MM.1S (cell line): ENCODE measurements around the gene COG2.

Source experiments
- DNase-seq: peaks from one replicate; pipeline ENCODE4 v3.0.0-alpha.2; 2015
- H2AFZ ChIP-seq: fragments of 300-600 bp; sonication (generic); 2 replicates; pipeline ENCODE4 v1.6.0; 2016; ENCODE audit warnings: antibody characterized with exemption, low read length
- H3F3A ChIP-seq: fragments of 300-600 bp; sonication (generic); 2 replicates; pipeline ENCODE4 v1.6.1; 2016; ENCODE audit warnings: mild to moderate bottlenecking, antibody characterized with exemption, low read length, moderate library complexity, mixed read lengths; ENCODE audit not compliant: insufficient read depth
- H3K27ac ChIP-seq: fragments of 300-600 bp; sonication (generic); 2 replicates; pipeline ENCODE4 v1.5.1; 2016; ENCODE audit warnings: mild to moderate bottlenecking, low read length
- H3K27me3 ChIP-seq: fragments of 300-600 bp; sonication (generic); replicated peaks from 2 replicates; pipeline ENCODE4 v1.6.0; 2016; ENCODE audit warnings: low read length; ENCODE audit not compliant: insufficient read depth
- H3K36me3 ChIP-seq: fragments of 300-600 bp; sonication (generic); replicated peaks from 2 replicates; pipeline ENCODE4 v1.6.1; 2016; ENCODE audit warnings: mild to moderate bottlenecking, low read length, mixed read lengths; ENCODE audit not compliant: insufficient read depth
- H3K4me1 ChIP-seq: fragments of 300-600 bp; sonication (generic); 2 replicates; pipeline ENCODE4 v1.6.1; 2016; ENCODE audit warnings: low read length, mixed read lengths
- H3K4me2 ChIP-seq: fragments of 300-600 bp; sonication (generic); 2 replicates; pipeline ENCODE4 v1.6.0; 2016; ENCODE audit warnings: low read depth, low read length
- H3K4me3 ChIP-seq: fragments of 300-600 bp; sonication (generic); 2 replicates; pipeline ENCODE4 v1.5.1; 2016; ENCODE audit warnings: low read length, mixed read lengths
- H3K79me2 ChIP-seq: fragments of 300-600 bp; sonication (generic); 2 replicates; pipeline ENCODE4 v1.6.1; 2016; ENCODE audit warnings: mixed run types, low read length, mixed read lengths
- H3K9ac ChIP-seq: fragments of 300-600 bp; sonication (generic); 2 replicates; pipeline ENCODE4 v1.6.1; 2016; ENCODE audit warnings: low read length, mixed read lengths
- H3K9me2 ChIP-seq: fragments of 300-600 bp; sonication (generic); replicated peaks from 2 replicates; pipeline ENCODE4 v1.6.1; 2016; ENCODE audit warnings: mild to moderate bottlenecking, low read length, mixed read lengths; ENCODE audit not compliant: insufficient read depth
- H3K9me3 ChIP-seq: fragments of 300-600 bp; sonication (generic); replicated peaks from 2 replicates; pipeline ENCODE4 v1.6.1; 2016; ENCODE audit warnings: mild to moderate bottlenecking, low read length, mixed read lengths; ENCODE audit not compliant: insufficient read depth
- H4K20me1 ChIP-seq: fragments of 300-600 bp; sonication (generic); 2 replicates; pipeline ENCODE4 v1.6.1; 2016; ENCODE audit warnings: mild to moderate bottlenecking, low read length, moderate library complexity, mixed read lengths; ENCODE audit not compliant: insufficient read depth
- EZH2 ChIP-seq: fragments of 300-600 bp; sonication (generic); optimal IDR thresholded peaks from 2 replicates; pipeline ENCODE3; 2017; ENCODE audit warnings: low read depth, mild to moderate bottlenecking, antibody characterized with exemption, low read length, mixed read lengths
- EZH2phosphoT487 ChIP-seq: fragments of 300-600 bp; sonication (generic); IDR thresholded peaks from 2 replicates; pipeline ENCODE4 v1.6.1; 2018; ENCODE audit warnings: antibody characterized with exemption, low read length
- TF ChIP-seq, protein P1 (sequence below): fragments of 300-600 bp; sonication (generic); IDR thresholded peaks from 2 replicates; pipeline ENCODE4 v1.5.1; 2016; ENCODE audit warnings: antibody characterized with exemption, low read length, mixed read lengths

The COG2 gene

DNA sequence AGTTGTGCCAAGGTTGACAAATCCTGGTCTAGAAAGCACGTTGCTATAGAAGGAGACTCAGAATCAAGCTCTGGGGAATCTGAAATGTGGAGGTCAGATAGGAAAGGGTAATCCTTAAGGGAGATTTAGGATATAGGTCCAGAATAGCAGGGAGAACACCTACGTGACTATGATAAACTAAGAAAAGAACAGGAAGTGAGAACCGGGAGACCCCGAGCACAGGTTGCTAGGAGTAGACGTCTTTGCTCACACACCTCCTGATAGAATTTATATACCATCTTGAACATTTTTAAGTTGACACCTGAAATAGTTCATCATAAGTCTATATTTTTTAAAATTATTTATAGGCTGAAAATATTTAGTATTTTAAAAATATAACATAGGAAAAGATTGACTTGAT lies 7.9 kb upstream of the COG2 start:
- no peak overlapping the region for H3K4me3 ChIP-seq
- 0 out of 2 replicates have a peak, but pooled peaks cover 6% of the 10 kb centered on the region for H3K4me1 ChIP-seq
- no peaks in the 10 kb centered on the region for H3K9me2 ChIP-seq
- no peaks in the 10 kb centered on the region for H3F3A ChIP-seq
- H2AFZ ChIP-seq, result no peak overlapping the region
- no peaks in the 10 kb centered on the region for H4K20me1 ChIP-seq
- TF ChIP-seq EZH2phosphoT487, result no peak
- TF ChIP-seq, protein P1, sequence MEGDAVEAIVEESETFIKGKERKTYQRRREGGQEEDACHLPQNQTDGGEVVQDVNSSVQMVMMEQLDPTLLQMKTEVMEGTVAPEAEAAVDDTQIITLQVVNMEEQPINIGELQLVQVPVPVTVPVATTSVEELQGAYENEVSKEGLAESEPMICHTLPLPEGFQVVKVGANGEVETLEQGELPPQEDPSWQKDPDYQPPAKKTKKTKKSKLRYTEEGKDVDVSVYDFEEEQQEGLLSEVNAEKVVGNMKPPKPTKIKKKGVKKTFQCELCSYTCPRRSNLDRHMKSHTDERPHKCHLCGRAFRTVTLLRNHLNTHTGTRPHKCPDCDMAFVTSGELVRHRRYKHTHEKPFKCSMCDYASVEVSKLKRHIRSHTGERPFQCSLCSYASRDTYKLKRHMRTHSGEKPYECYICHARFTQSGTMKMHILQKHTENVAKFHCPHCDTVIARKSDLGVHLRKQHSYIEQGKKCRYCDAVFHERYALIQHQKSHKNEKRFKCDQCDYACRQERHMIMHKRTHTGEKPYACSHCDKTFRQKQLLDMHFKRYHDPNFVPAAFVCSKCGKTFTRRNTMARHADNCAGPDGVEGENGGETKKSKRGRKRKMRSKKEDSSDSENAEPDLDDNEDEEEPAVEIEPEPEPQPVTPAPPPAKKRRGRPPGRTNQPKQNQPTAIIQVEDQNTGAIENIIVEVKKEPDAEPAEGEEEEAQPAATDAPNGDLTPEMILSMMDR, result no peak
- no peak for TF ChIP-seq EZH2
- H3K4me2 ChIP-seq, result no peak overlapping the region
- H3K27ac ChIP-seq, result no peak overlapping the region
- no peaks in the 10 kb centered on the region for H3K9me3 ChIP-seq
- H3K36me3 ChIP-seq, result no peaks in the 10 kb centered on the region
- H3K79me2 ChIP-seq, result no peaks in the 10 kb centered on the region
- DNase-seq, result no peak
- no peak overlapping the region for H3K9ac ChIP-seq
- H3K27me3 ChIP-seq, result peaks cover 9% of the 10 kb centered on the region

DNA sequence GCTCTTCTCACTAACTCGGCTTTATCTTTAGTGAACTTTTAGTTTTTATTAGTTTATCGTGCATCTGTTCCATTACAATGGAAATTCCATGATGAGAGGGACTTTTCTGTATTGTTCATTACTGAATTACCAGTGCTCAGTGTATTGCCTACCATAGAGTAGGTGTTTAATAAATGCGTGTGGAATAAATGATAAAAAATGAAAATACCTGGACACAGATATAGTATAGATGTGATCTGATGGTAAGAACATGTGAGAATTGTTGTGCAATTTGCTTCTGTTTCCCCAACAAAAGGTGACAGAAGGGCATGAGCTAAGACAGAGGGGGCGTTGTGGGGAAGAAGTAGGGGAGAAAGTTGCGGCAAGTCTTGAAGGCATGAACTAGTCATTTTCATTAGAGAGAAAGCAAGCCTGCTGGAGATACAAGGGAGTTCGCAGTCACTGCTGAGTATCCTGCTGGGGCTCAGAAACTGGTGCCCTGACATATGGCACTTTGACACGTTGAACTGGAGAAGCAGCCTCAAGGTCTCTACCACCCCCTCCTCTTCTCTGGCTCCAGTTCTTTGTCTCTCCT lies 5.6 kb upstream of the COG2 start:
- TF ChIP-seq EZH2, result no peak
- TF ChIP-seq EZH2phosphoT487, result no peak
- TF ChIP-seq, protein P1, result no peak
- no peaks in the 10 kb centered on the region for H3K9me3 ChIP-seq

GRCh38 chr1:230639714-230640209 lies 2.5 kb upstream of the COG2 start:
- Histone ChIP-seq H3K9ac (no peak overlapping the region), H3K9me3 (no peaks in the 10 kb centered on the region), H3K36me3 (no peaks in the 10 kb centered on the region), H2AFZ (no peak overlapping the region), H4K20me1 (no peaks in the 10 kb centered on the region), H3K79me2 (peaks cover 24% of the 10 kb centered on the region), H3F3A (peaks cover 21% of the 10 kb centered on the region), H3K27ac (no peak overlapping the region), H3K4me3 (no peak overlapping the region), H3K4me1 (peaks cover 13% of the 10 kb centered on the region), H3K27me3 (peaks cover 9% of the 10 kb centered on the region), H3K4me2 (no peak overlapping the region), H3K9me2 (no peaks in the 10 kb centered on the region)
- no peak for DNase-seq
- no peak for TF ChIP-seq EZH2
- TF ChIP-seq, protein P1, result no peak

More for the DNA sequence above, 5.6 kb upstream of the COG2 start:
- peaks cover 9% of the 10 kb centered on the region for H3K27me3 ChIP-seq
- H3K4me2 ChIP-seq, result no peak overlapping the region
- H3K27ac ChIP-seq, result no peak overlapping the region
- no peaks in the 10 kb centered on the region for H3K36me3 ChIP-seq
- no peak overlapping the region for H3K4me3 ChIP-seq
- H2AFZ ChIP-seq, result no peak overlapping the region
- H3K9me2 ChIP-seq, result no peaks in the 10 kb centered on the region
- H3K79me2 ChIP-seq, result no peaks in the 10 kb centered on the region
- H4K20me1 ChIP-seq, result no peaks in the 10 kb centered on the region
- H3K4me1 ChIP-seq, result 0 out of 2 replicates have a peak, but pooled peaks cover 6% of the 10 kb centered on the region
- H3F3A ChIP-seq, result no peaks in the 10 kb centered on the region
- no peak for DNase-seq
- H3K9ac ChIP-seq, result no peak overlapping the region
